Left forelimb (tissue), 1 donor: Measurements from ENCODE around the gene RCN2.
A peak's percentile ranks its signal among the peaks of the same experiment; 100 is the strongest.
"Not testable (repeated sequence)": the region's sequence is repeated elsewhere in the genome, so short reads cannot be mapped to it uniquely, and the experiment has no call there.

Experiments used
- DNase-seq: peaks from one replicate; pipeline ENCODE4 v3.0.0-alpha.2; 2018; ENCODE audit warnings: low spot score

RCN2 gene

GRCh38 chr15:76932135-76932966 lies 802 bp downstream of the RCN2 start:
- peak; percentile 64 for DNase-seq

GRCh38 chr15:76935620-76936019 lies 4.1 kb downstream of the RCN2 start:
- no peak for DNase-seq

GRCh38 chr15:76936671-76937070 lies 5.1 kb downstream of the RCN2 start:
- no peak for DNase-seq

GRCh38 chr15:76938752-76939151 lies 7.2 kb downstream of the RCN2 start:
- no peak for DNase-seq

- no peak for DNase-seq
Observed at GRCh38 chr15:76939715-76940114, 8.2 kb downstream of the RCN2 start.

GRCh38 chr15:76941636-76942035 lies 10.1 kb downstream of the RCN2 start:
- DNase-seq = no peak

- DNase-seq = no peak
Observed at GRCh38 chr15:76942331-76942730, 10.8 kb downstream of the RCN2 start.

GRCh38 chr15:76945494-76946093 lies 14.0 kb downstream of the RCN2 start:
- no peak for DNase-seq

- DNase-seq = no peak
Observed at GRCh38 chr15:76947454-76947853, 15.9 kb downstream of the RCN2 start.

GRCh38 chr15:76951220-76951619 lies 19.7 kb downstream of the RCN2 start:
- no peak for DNase-seq

- DNase-seq = no peak
Observed at GRCh38 chr15:76953913-76954312, 22.4 kb downstream of the RCN2 start.

- DNase-seq = no peak
Observed at GRCh38 chr15:76954744-76955143, 23.2 kb downstream of the RCN2 start.

GRCh38 chr15:76961268-76962011 lies 29.9 kb downstream of the RCN2 start:
- no peak for DNase-seq

- DNase-seq = no peak
Observed at GRCh38 chr15:76962337-76963013, 30.9 kb downstream of the RCN2 start.

- no peak for DNase-seq
Observed at GRCh38 chr15:76963596-76963995, 32.0 kb downstream of the RCN2 start.

GRCh38 chr15:76964157-76964556 lies 32.6 kb downstream of the RCN2 start:
- DNase-seq = no peak

GRCh38 chr15:76966051-76966450 lies 34.5 kb downstream of the RCN2 start:
- not testable (repeated sequence) for DNase-seq

GRCh38 chr15:76967067-76967466 lies 35.5 kb downstream of the RCN2 start:
- no peak for DNase-seq

- no peak for DNase-seq
Observed at GRCh38 chr15:76968306-76968705, 36.8 kb downstream of the RCN2 start.

GRCh38 chr15:76972389-76973361 lies 41.1 kb downstream of the RCN2 start:
- no peak for DNase-seq

GRCh38 chr15:76973362-76973743 lies 41.8 kb downstream of the RCN2 start:
- no peak for DNase-seq
